Stimulated activated naive CD8-positive, alpha-beta T cell treated with anti-CD3 and anti-CD28 coated beads, Interleukin-15, Interleukin-2, amounts not matched to agents 100 ng/mL and 50 ng/mL, for 24 hours (primary cell): Measurements from ENCODE around the gene KIAA1671.
A peak's percentile ranks its signal among the peaks of the same experiment; 100 is the strongest.
"Not testable (repeated sequence)": the region's sequence is repeated elsewhere in the genome, so short reads cannot be mapped to it uniquely, and the experiment has no call there.

Experiments used
- H3K27ac Mint-ChIP-seq: one replicate; pipeline ENCODE4 v1.8.0; 2021; ENCODE audit warnings: mild to moderate bottlenecking, mixed read lengths
- H3K27me3 Mint-ChIP-seq: one replicate; pipeline ENCODE4 v1.8.0; 2021; ENCODE audit warnings: mixed read lengths
- H3K36me3 Mint-ChIP-seq: one replicate; pipeline ENCODE4 v1.8.0; 2021; ENCODE audit warnings: low read depth, mixed read lengths
- H3K4me1 Mint-ChIP-seq: one replicate; pipeline ENCODE4 v1.8.0; 2021; ENCODE audit warnings: low read depth, mixed read lengths
- H3K4me3 Mint-ChIP-seq: one replicate; pipeline ENCODE4 v1.8.0; 2021; ENCODE audit warnings: mild to moderate bottlenecking, mixed read lengths
- H3K9me3 Mint-ChIP-seq: one replicate; pipeline ENCODE4 v1.8.0; 2021; ENCODE audit warnings: mixed read lengths

Gene KIAA1671

GRCh38 chr22:24951942-24952836 is at the start of gene KIAA1671:
TSS of gene KIAA1671 (plus strand) at chr22:24952716. CDS start at chr22:25028000, 75,284 bp downstream.
- H3K4me1 Mint-ChIP-seq: peaks cover 14% of the 10 kb centered on the region
- peak within 1 kb of the TSS; percentile 24 for H3K27ac Mint-ChIP-seq
- H3K9me3 Mint-ChIP-seq: no peaks in the 10 kb centered on the region
- H3K36me3 Mint-ChIP-seq: no peaks in the 10 kb centered on the region
- H3K27me3 Mint-ChIP-seq: peaks cover 69% of the 10 kb centered on the region
- peak within 1 kb of the TSS; percentile 76 for H3K4me3 Mint-ChIP-seq

DNA sequence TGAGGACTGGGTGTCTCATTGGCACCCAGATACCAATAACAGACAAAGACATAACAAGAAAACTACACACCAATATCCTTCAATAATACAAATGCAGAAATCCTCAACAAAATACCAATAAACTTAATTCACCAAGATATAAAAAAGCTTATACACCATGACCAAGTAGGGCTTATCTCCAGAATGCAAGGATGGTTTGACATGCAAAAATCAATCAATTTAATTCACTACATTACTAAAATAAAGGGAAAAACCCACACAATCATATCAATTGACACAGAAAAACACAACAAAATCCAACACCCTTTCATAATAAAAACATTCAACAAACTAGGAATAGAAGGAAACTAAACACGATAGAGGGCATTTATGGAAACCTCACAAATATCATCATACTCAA is 46.6 kb upstream of the KIAA1671 start:
- peaks cover 17% of the 10 kb centered on the region for H3K9me3 Mint-ChIP-seq
- H3K36me3 Mint-ChIP-seq: peaks cover 16% of the 10 kb centered on the region
- no peak overlapping the region for H3K4me3 Mint-ChIP-seq
- no peaks in the 10 kb centered on the region for H3K4me1 Mint-ChIP-seq
- no peaks in the 10 kb centered on the region for H3K27me3 Mint-ChIP-seq
- no peak overlapping the region for H3K27ac Mint-ChIP-seq

- not testable (repeated sequence) for H3K4me3 Mint-ChIP-seq, H3K4me1 Mint-ChIP-seq, H3K27me3 Mint-ChIP-seq, H3K27ac Mint-ChIP-seq
- peaks cover 16% of the 10 kb centered on the region for H3K36me3 Mint-ChIP-seq
- peaks cover 17% of the 10 kb centered on the region for H3K9me3 Mint-ChIP-seq
Measured at GRCh38 chr22:24907101-24907500, 45.4 kb upstream of the KIAA1671 start.

GRCh38 chr22:24920029-24920428 is 32.5 kb upstream of the KIAA1671 start:
- Mint-ChIP-seq H3K4me1 (no peaks in the 10 kb centered on the region), H3K4me3 (no peak overlapping the region), H3K27me3 (no peaks in the 10 kb centered on the region), H3K36me3 (no peaks in the 10 kb centered on the region), H3K27ac (no peak overlapping the region), H3K9me3 (no peaks in the 10 kb centered on the region)

- Mint-ChIP-seq H3K27ac (no peak overlapping the region), H3K4me3 (no peak overlapping the region), H3K36me3 (no peaks in the 10 kb centered on the region), H3K4me1 (no peaks in the 10 kb centered on the region), H3K27me3 (peaks cover 14% of the 10 kb centered on the region), H3K9me3 (no peaks in the 10 kb centered on the region)
Measured at GRCh38 chr22:24925586-24926427, 26.7 kb upstream of the KIAA1671 start.

GRCh38 chr22:24926428-24926725 is 26.1 kb upstream of the KIAA1671 start:
- no peaks in the 10 kb centered on the region for H3K36me3 Mint-ChIP-seq
- no peaks in the 10 kb centered on the region for H3K9me3 Mint-ChIP-seq
- H3K27me3 Mint-ChIP-seq: peaks cover 14% of the 10 kb centered on the region
- H3K4me1 Mint-ChIP-seq: no peaks in the 10 kb centered on the region
- H3K27ac Mint-ChIP-seq: no peak overlapping the region
- no peak overlapping the region for H3K4me3 Mint-ChIP-seq

DNA sequence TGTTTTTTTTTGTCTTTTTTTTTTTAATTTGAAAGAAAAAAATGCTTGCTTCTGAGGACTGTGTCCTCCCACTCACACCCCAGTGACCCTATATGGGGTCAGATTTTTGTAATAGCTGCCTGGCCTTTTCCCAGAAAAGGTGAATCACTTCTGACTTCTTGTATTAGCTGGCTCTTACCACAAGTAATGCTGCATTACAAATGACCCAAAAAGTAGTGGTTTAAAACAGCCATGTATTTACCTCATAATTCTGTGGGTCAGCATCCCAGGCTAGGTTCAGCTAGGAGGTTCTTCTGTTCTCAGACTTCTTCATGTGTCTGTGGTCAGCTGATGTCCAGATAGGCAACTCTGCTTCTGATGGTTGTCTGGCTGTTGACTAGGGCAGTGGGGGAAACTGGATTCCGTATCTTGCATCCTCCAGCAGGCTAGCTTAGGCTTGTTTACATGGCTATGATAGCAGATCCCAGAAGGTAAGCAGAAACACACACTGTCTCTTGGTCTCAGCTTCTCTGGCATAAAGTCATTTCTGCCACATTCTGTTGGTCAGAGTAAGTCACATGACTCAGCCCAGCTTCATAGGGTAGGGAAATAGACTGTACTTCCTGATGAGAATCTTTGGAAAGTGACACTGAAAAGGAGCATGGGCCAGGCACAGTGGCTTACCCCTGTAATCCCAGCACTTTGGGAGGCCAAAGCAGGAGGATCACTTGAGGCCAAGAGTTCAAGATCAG is 25.5 kb upstream of the KIAA1671 start:
- H3K36me3 Mint-ChIP-seq: no peaks in the 10 kb centered on the region
- H3K27me3 Mint-ChIP-seq: peaks cover 14% of the 10 kb centered on the region
- H3K9me3 Mint-ChIP-seq: no peaks in the 10 kb centered on the region
- no peaks in the 10 kb centered on the region for H3K4me1 Mint-ChIP-seq
- no peak overlapping the region for H3K4me3 Mint-ChIP-seq
- H3K27ac Mint-ChIP-seq: no peak overlapping the region

GRCh38 chr22:24928322-24928721 is 24.2 kb upstream of the KIAA1671 start:
- no peaks in the 10 kb centered on the region for H3K9me3 Mint-ChIP-seq
- H3K27ac Mint-ChIP-seq: no peak overlapping the region
- H3K36me3 Mint-ChIP-seq: no peaks in the 10 kb centered on the region
- H3K4me1 Mint-ChIP-seq: no peaks in the 10 kb centered on the region
- peaks cover 14% of the 10 kb centered on the region for H3K27me3 Mint-ChIP-seq
- no peak overlapping the region for H3K4me3 Mint-ChIP-seq

DNA sequence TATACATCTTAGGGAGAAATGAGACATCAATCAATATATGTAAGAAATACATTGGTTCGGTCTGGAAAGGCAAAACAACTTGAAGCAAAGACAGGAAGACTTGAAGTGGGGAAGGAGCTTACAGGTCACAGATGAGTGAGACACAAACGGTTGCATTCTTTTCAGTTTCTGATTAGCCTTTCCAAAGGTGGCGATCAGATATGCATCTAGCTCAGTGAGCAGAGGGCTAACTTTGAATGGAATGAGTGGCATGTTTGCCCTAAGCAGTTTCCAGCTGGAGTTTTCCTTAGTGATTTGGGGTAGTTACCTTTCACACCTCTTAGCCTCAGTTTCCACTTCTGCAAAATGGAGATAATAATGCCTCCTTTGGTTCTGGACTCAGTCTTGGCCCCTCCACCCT is 21.8 kb upstream of the KIAA1671 start:
- no peaks in the 10 kb centered on the region for H3K36me3 Mint-ChIP-seq
- H3K27me3 Mint-ChIP-seq: peaks cover 14% of the 10 kb centered on the region
- no peaks in the 10 kb centered on the region for H3K4me1 Mint-ChIP-seq
- H3K9me3 Mint-ChIP-seq: no peaks in the 10 kb centered on the region
- no peak overlapping the region for H3K27ac Mint-ChIP-seq
- H3K4me3 Mint-ChIP-seq: no peak overlapping the region

GRCh38 chr22:24935771-24936483 is 16.6 kb upstream of the KIAA1671 start:
- Mint-ChIP-seq H3K4me1 (no peaks in the 10 kb centered on the region), H3K4me3 (no peak overlapping the region), H3K27ac (no peak overlapping the region), H3K27me3 (peaks cover 5% of the 10 kb centered on the region), H3K9me3 (no peaks in the 10 kb centered on the region), H3K36me3 (no peaks in the 10 kb centered on the region)

DNA sequence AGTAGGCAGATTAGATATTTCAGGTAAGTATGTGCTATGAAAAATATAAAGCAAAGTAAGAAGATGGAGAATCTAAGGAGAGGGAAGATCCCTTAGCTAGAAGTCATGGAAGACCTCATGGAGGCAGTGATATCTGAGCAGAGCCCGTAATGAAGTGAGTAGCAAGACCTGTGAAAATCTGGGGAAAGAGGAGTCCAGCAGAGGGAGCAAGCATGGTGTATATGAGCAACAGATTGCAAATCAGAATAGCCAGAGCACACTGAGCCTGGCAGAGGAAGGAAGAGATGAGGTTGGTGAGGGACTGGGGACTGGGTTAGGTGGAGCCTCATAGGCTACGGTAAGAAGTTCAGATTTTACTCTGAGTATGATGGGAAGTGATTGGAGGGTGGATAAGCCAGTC is 15.4 kb upstream of the KIAA1671 start:
- Mint-ChIP-seq H3K4me3 (no peak overlapping the region), H3K4me1 (no peaks in the 10 kb centered on the region), H3K36me3 (no peaks in the 10 kb centered on the region), H3K27me3 (peaks cover 5% of the 10 kb centered on the region), H3K9me3 (no peaks in the 10 kb centered on the region), H3K27ac (no peak overlapping the region)

- no peaks in the 10 kb centered on the region for H3K4me1 Mint-ChIP-seq
- no peak overlapping the region for H3K27ac Mint-ChIP-seq
- no peaks in the 10 kb centered on the region for H3K9me3 Mint-ChIP-seq
- H3K36me3 Mint-ChIP-seq: no peaks in the 10 kb centered on the region
- no peak overlapping the region for H3K4me3 Mint-ChIP-seq
- peaks cover 5% of the 10 kb centered on the region for H3K27me3 Mint-ChIP-seq
Measured at GRCh38 chr22:24938741-24939341, 13.7 kb upstream of the KIAA1671 start.

- H3K4me1 Mint-ChIP-seq: no peaks in the 10 kb centered on the region
- H3K9me3 Mint-ChIP-seq: no peaks in the 10 kb centered on the region
Measured at GRCh38 chr22:24942301-24942700, 10.2 kb upstream of the KIAA1671 start.

More at GRCh38 chr22:24942301-24942700, 10.2 kb upstream of the KIAA1671 start:
- Mint-ChIP-seq H3K36me3 (no peaks in the 10 kb centered on the region), H3K27ac (no peak overlapping the region), H3K27me3 (peaks cover 21% of the 10 kb centered on the region), H3K4me3 (no peak overlapping the region)
